B cell (primary cell): Measurements from ENCODE around the gene GGT5. TPM values are rescaled to one million over a fixed set of nuclear protein-coding genes. Genes with fewer than 3 reads are reported as not detected.
"Not testable (repeated sequence)": the region's sequence is repeated elsewhere in the genome, so short reads cannot be mapped to it uniquely, and the experiment has no call there.

ENCODE experiments used
- ATAC-seq: fragments of 200-7000 bp; cut with Tn5 transposase; one replicate; pipeline ENCODE4 v1.10.0; 2021; ENCODE audit warnings: low read depth, mild to moderate bottlenecking, moderate number of reproducible peaks, moderate library complexity
- CTCF ChIA-PET: fragments of 350-600 bp; sonication (Branson Sonifier 250); formaldehyde crosslinking; loops from one replicate; lab custom pipeline; 2021; ENCODE audit warnings: antibody characterized with exemption, inconsistent platforms; lab: Charles Lee
- POLR2A ChIA-PET: fragments of 350-600 bp; sonication (Branson Sonifier 250); formaldehyde crosslinking; loops from one replicate; lab custom pipeline; 2021; ENCODE audit warnings: antibody characterized with exemption; lab: Charles Lee
- DNase-seq: peaks from one replicate; pipeline ENCODE4 v3.0.0; 2013
- H2AFZ ChIP-seq: 2 replicates; pipeline ENCODE4 v1.6.1; 2012; ENCODE audit warnings: mild to moderate bottlenecking, low read depth, low read length; ENCODE audit not compliant: insufficient read depth, poor library complexity, severe bottlenecking
- H3K27ac ChIP-seq, 2 donors: 1 replicate in 1 of 2; 2 replicates in 1 of 2; pipeline ENCODE4 v1.5.1; 2012 to 2013; ENCODE audit warnings: low read length in 2 of 2, mild to moderate bottlenecking in 2 of 2, moderate library complexity in 1 of 2
- H3K27me3 ChIP-seq, 4 experiments: fragments of 200-600 bp in 1 of 4; sonication (generic) in 1 of 4; replicated peaks in 1 of 4; 1 replicate in 2 of 4; 2 replicates in 2 of 4; pipeline versions ENCODE4 v1.6.1 to v1.7.0; 2013 to 2016; ENCODE audit warnings: low read length in 3 of 4, mild to moderate bottlenecking in 2 of 4, mixed read lengths in 1 of 4, moderate library complexity in 1 of 4; ENCODE audit not compliant: insufficient read depth in 4 of 4, control insufficient read depth in 3 of 4; ENCODE audit errors: control extremely low read depth in 1 of 4
- H3K36me3 ChIP-seq, 2 experiments: replicated peaks in 1 of 2; 1 replicate in 1 of 2; 2 replicates in 1 of 2; pipeline versions ENCODE4 v1.6.1 to v1.7.1; 2013; ENCODE audit warnings: low read length in 1 of 2; ENCODE audit not compliant: insufficient read depth in 2 of 2, control insufficient read depth in 1 of 2; ENCODE audit errors: control extremely low read depth in 1 of 2, extremely low read depth in 1 of 2
- H3K4me1 ChIP-seq, 2 donors: fragments of 200-600 bp in 1 of 2; sonication (generic) in 1 of 2; 1 replicate in 1 of 2; 2 replicates in 1 of 2; pipeline versions ENCODE4 v1.5.1 to v1.6.1; 2013 to 2017; ENCODE audit warnings: low read length in 2 of 2; ENCODE audit not compliant: control insufficient read depth in 2 of 2, insufficient read depth in 2 of 2
- H3K4me2 ChIP-seq: replicated peaks from 2 replicates; pipeline ENCODE3; 2012; ENCODE audit warnings: mild to moderate bottlenecking, low read depth, low read length; ENCODE audit not compliant: poor library complexity, severe bottlenecking
- H3K4me3 ChIP-seq, 5 experiments: fragments of 200-600 bp in 1 of 5; sonication (generic) in 1 of 5; 1 replicate in 3 of 5; 2 replicates in 2 of 5; pipeline versions ENCODE4 v1.5.1 to v1.7.0; 2011 to 2016; ENCODE audit warnings: low read length in 4 of 5, mild to moderate bottlenecking in 4 of 5, low read depth in 2 of 5, control low read depth in 1 of 5, moderate library complexity in 1 of 5; ENCODE audit not compliant: insufficient read depth in 1 of 5; ENCODE audit errors: control extremely low read depth in 1 of 5, extremely low read depth in 1 of 5
- H3K79me2 ChIP-seq: fragments of 200-600 bp; sonication (generic); one replicate; pipeline ENCODE4 v1.6.0; 2016; ENCODE audit warnings: low read length; ENCODE audit not compliant: control insufficient read depth, insufficient read depth
- H3K9ac ChIP-seq: fragments of 200-600 bp; sonication (generic); 2 replicates; pipeline ENCODE4 v1.6.1; 2017; ENCODE audit warnings: mild to moderate bottlenecking, low read length, moderate library complexity
- H3K9me3 ChIP-seq, 3 donors: one replicate each; pipeline versions ENCODE4 v1.6.1 to v1.7.1; 2013; ENCODE audit warnings: low read length in 2 of 3; ENCODE audit not compliant: control insufficient read depth in 2 of 3, insufficient read depth in 1 of 3; ENCODE audit errors: control extremely low read depth in 1 of 3
- H4K20me1 ChIP-seq: 2 replicates; pipeline ENCODE4 v1.6.0; 2012; ENCODE audit warnings: mild to moderate bottlenecking, low read length; ENCODE audit not compliant: insufficient read depth, control insufficient read depth, poor library complexity, severe bottlenecking
- H3K27ac Mint-ChIP-seq: one replicate; pipeline ENCODE4 v1.8.0; 2021; ENCODE audit warnings: mixed read lengths
- H3K27me3 Mint-ChIP-seq: one replicate; pipeline ENCODE4 v1.8.0; 2021; ENCODE audit warnings: mixed read lengths
- H3K4me1 Mint-ChIP-seq: one replicate; pipeline ENCODE4 v1.8.0; 2021; ENCODE audit warnings: mixed read lengths
- H3K4me3 Mint-ChIP-seq: one replicate; pipeline ENCODE4 v1.8.0; 2021; ENCODE audit warnings: mixed read lengths
- H3K9me3 Mint-ChIP-seq: one replicate; pipeline ENCODE4 v1.8.0; 2022; ENCODE audit warnings: mixed read lengths; ENCODE audit not compliant: insufficient read depth
- EZH2 ChIP-seq: IDR thresholded peaks from 2 replicates; pipeline ENCODE4 v1.6.1; 2012; ENCODE audit warnings: borderline replicate concordance, low read depth, mild to moderate bottlenecking, moderate library complexity, low read length; ENCODE audit not compliant: insufficient read depth, poor library complexity, severe bottlenecking
- WGBS: methylation state at CpG from one replicate; pipeline ENCODE4 v1.1.5; 2013; ENCODE audit warnings: missing lambda C conversion rate; ENCODE audit not compliant: insufficient coverage; 5-methylcytosine and 5-hydroxymethylcytosine counted together
- intact Hi-C: fragments of 100-400 bp; cut with micrococcal nuclease; formaldehyde crosslinking; loops from one replicate; pipeline ENCODE4 v1.10.0; 2022
- polyA plus RNA-seq: library from polyadenylated mRNA; depleted of rRNA; stranded (reverse); fragments of >200 nt; gene quantifications from 2 replicates; pipeline ENCODE4 v1.2.3, GENCODE V29; 2012
- total RNA-seq, 2 donors: library from RNA; stranded (reverse); fragments of 120-200 nt in 1 of 2; gene quantifications; 1 replicate in 1 of 2; 2 replicates in 1 of 2; pipeline versions ENCODE4 v1.2.3 to v1.2.4, GENCODE V29; 2013 to 2022
- TF ChIP-seq, protein P1 (sequence below): fragments of 200-600 bp; IDR thresholded peaks from one replicate; pipeline ENCODE4 v1.8.0; 2022; ENCODE audit warnings: antibody characterized with exemption, mild to moderate bottlenecking

Gene GGT5
- total and polyA plus RNA-seq, 2 donors (not counting 1 experiment from before 2014, with no cell fraction given) = not detected

DNA sequence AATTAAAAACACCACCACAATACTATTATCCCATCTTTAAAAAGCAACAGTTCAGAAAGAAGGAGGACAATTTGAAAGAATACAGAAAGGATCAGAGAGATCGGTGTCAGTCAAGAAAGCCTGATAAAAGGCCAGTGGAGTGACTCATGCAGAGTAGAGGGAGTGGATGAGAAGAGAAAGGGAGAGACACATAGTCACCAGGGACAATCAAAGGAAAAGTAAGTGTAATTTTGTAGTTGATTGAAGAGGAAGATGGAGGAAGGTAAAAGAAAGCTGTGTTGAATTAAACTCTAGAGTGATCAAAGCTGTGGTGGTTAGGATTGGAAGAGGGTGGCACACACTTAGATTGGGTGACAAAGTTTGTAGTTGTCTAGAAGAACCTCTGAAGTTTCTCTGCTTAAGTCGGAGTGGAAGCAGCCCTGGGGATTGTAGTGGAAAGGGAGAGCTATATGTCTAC, 39.9 kb upstream of the GGT5 start:
- no peak overlapping the region for H3K4me3 ChIP-seq
- no peaks in the 10 kb centered on the region for H3K9me3 ChIP-seq
- H3K27me3 ChIP-seq = no peaks in the 10 kb centered on the region
- 46% methylated on average over 2 of the region's 2 CpGs for WGBS
- TF ChIP-seq EZH2 = no peak
- TF ChIP-seq, protein P1, sequence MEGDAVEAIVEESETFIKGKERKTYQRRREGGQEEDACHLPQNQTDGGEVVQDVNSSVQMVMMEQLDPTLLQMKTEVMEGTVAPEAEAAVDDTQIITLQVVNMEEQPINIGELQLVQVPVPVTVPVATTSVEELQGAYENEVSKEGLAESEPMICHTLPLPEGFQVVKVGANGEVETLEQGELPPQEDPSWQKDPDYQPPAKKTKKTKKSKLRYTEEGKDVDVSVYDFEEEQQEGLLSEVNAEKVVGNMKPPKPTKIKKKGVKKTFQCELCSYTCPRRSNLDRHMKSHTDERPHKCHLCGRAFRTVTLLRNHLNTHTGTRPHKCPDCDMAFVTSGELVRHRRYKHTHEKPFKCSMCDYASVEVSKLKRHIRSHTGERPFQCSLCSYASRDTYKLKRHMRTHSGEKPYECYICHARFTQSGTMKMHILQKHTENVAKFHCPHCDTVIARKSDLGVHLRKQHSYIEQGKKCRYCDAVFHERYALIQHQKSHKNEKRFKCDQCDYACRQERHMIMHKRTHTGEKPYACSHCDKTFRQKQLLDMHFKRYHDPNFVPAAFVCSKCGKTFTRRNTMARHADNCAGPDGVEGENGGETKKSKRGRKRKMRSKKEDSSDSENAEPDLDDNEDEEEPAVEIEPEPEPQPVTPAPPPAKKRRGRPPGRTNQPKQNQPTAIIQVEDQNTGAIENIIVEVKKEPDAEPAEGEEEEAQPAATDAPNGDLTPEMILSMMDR = no peak
- ChIA-PET CTCF (no interaction called here), POLR2A (no interaction called here)
- no peak for DNase-seq
- Mint-ChIP-seq H3K4me3 (no peak overlapping the region), H3K27ac (no peak overlapping the region), H3K9me3 (no peaks in the 10 kb centered on the region), H3K27me3 (no peaks in the 10 kb centered on the region), H3K4me1 (peaks cover 48% of the 10 kb centered on the region)
- H2AFZ ChIP-seq = no peak overlapping the region
- H3K4me1 ChIP-seq = peaks cover 6% of the 10 kb centered on the region in 2 donors
- H3K36me3 ChIP-seq = peaks cover 0 to 3% of the 10 kb centered on the region in 2 experiments
- H3K9ac ChIP-seq = no peak overlapping the region
- intact Hi-C loops = no loop called here
- peaks cover 26% of the 10 kb centered on the region for H4K20me1 ChIP-seq
- H3K79me2 ChIP-seq = peaks cover 81% of the 10 kb centered on the region
- ATAC-seq = no peak
- no peak overlapping the region for H3K4me2 ChIP-seq
- no peak overlapping the region for H3K27ac ChIP-seq

DNA sequence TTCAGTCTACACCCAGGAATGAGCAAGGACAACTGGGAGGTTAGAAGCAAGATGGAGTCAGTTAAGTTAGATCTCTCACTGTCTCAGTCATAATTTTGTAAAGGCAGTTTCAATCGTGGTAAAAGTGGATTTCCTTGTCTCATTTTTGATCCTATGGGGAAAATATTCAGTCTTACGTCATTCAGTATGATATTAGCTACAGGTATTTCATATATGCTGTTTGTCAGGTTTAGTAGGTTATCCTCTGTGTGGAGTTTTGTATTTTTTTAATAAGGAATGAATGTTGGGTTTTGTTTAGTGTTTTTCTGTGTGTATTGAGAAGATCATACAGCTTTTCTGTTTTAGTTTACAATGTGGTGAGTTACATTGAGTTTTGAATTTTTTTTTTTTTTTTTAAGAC, 37.5 kb upstream of the GGT5 start:
- Mint-ChIP-seq H3K27me3 (no peaks in the 10 kb centered on the region), H3K4me1 (peaks cover 38% of the 10 kb centered on the region), H3K27ac (no peak overlapping the region), H3K9me3 (no peaks in the 10 kb centered on the region), H3K4me3 (no peak overlapping the region)
- Histone ChIP-seq H2AFZ (no peak overlapping the region), H3K27ac (no peak overlapping the region), H3K36me3 (peaks cover 0 to 3% of the 10 kb centered on the region in 2 experiments), H3K4me2 (no peak overlapping the region), H3K79me2 (peaks cover 71% of the 10 kb centered on the region), H3K27me3 (no peaks in the 10 kb centered on the region), H3K9me3 (no peaks in the 10 kb centered on the region), H3K9ac (no peak overlapping the region), H3K4me3 (no peak overlapping the region), H3K4me1 (peaks cover 4% of the 10 kb centered on the region in 2 donors), H4K20me1 (peaks cover 25% of the 10 kb centered on the region)
- ChIA-PET CTCF (interaction anchor here (0.6 kb wide), 1 partner anchor 896 kb away, joined by 3 read pairs; no protein-coding TSS in a partner anchor), POLR2A (no interaction called here)
- 83% methylated on average over 2 of the region's 2 CpGs for WGBS
- intact Hi-C loops = no loop called here
- ATAC-seq (no peak), DNase-seq (no peak)
- TF ChIP-seq, protein P1 = no peak
- no peak for TF ChIP-seq EZH2

DNA sequence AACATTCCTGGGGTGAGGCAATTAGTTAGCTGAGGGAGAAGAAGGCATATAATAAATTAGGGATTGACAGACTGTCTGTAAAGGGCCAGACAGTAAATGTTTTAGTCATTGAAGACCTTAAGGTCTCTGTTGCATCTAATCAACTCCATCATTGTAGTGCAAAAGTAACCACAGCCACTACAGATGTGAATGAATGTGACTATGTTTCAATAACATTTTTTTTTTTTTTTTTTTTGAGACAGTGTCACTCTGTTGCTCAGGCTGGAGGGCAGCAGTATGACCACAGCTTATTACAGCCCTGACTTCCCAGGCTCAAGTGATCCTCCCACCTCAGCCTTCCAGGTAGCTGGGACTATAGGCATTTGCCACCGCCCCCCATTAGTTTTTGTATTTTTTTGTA, 35.5 kb upstream of the GGT5 start:
- POLR2A ChIA-PET, H3K27ac Mint-ChIP-seq, H3K4me3 ChIP-seq, H3K27me3 ChIP-seq, ATAC-seq, DNase-seq, H3K9me3 ChIP-seq, H3K9me3 Mint-ChIP-seq, H3K27ac ChIP-seq, intact Hi-C loops, H3K27me3 Mint-ChIP-seq, H2AFZ ChIP-seq, H3K4me1 ChIP-seq, H3K36me3 ChIP-seq, CTCF ChIA-PET, H3K4me3 Mint-ChIP-seq, H3K9ac ChIP-seq: not testable (repeated sequence)
- H4K20me1 ChIP-seq = peaks cover 18% of the 10 kb centered on the region
- WGBS = 100% methylated on average over 1 of the region's 1 CpG
- H3K4me2 ChIP-seq = peak overlapping the region; percentile 20
- H3K4me1 Mint-ChIP-seq = peaks cover 39% of the 10 kb centered on the region
- peaks cover 58% of the 10 kb centered on the region for H3K79me2 ChIP-seq
